ENCODE results near the gene DDIAS.
"Not testable (repeated sequence)": the region's sequence is repeated elsewhere in the genome, so short reads cannot be mapped to it uniquely, and the experiment has no call there.

The DDIAS gene

GRCh38 chr11:82929121-82929520 lies 27.6 kb downstream of the DDIAS start:
- no peak for DNase-seq

- DNase-seq = no peak
Measured at GRCh38 chr11:82930229-82930628, 28.7 kb downstream of the DDIAS start.

- DNase-seq = no peak
Measured at GRCh38 chr11:82930734-82931133, 29.2 kb downstream of the DDIAS start.

- DNase-seq = no peak
Measured at GRCh38 chr11:82932564-82932963, 31.0 kb downstream of the DDIAS start.

- no peak for DNase-seq
Measured at GRCh38 chr11:82936261-82936660, 34.7 kb downstream of the DDIAS start.

- DNase-seq = no peak
Measured at GRCh38 chr11:82937554-82937953, 36.0 kb downstream of the DDIAS start.

GRCh38 chr11:82939456-82939855 lies 37.9 kb downstream of the DDIAS start:
- DNase-seq = no peak

GRCh38 chr11:82942376-82942775 lies 40.8 kb downstream of the DDIAS start:
- DNase-seq = no peak

GRCh38 chr11:82943430-82943829 lies 41.9 kb downstream of the DDIAS start:
- DNase-seq = not testable (repeated sequence)

- no peak for DNase-seq
Measured at GRCh38 chr11:82944198-82944597, 42.7 kb downstream of the DDIAS start.

- not testable (repeated sequence) for DNase-seq
Measured at GRCh38 chr11:82945041-82945440, 43.5 kb downstream of the DDIAS start.

- no peak for DNase-seq
Measured at GRCh38 chr11:82945682-82946081, 44.1 kb downstream of the DDIAS start.

- DNase-seq = no peak
Measured at GRCh38 chr11:82949352-82949751, 47.8 kb downstream of the DDIAS start.

- not testable (repeated sequence) for DNase-seq
Measured at GRCh38 chr11:82950502-82950901, 49.0 kb downstream of the DDIAS start.

- peak; percentile 78 to 81 for DNase-seq
Measured at GRCh38 chr11:82955736-82956453, 54.4 kb downstream of the DDIAS start.

- DNase-seq = peak; percentile 45 to 77
Measured at GRCh38 chr11:82959987-82960778, 58.6 kb downstream of the DDIAS start.

GRCh38 chr11:82960779-82961143 lies 59.2 kb downstream of the DDIAS start:
- no peak for DNase-seq

GRCh38 chr11:82962021-82962420 lies 60.5 kb downstream of the DDIAS start:
- not testable (repeated sequence) for DNase-seq

- DNase-seq = no peak
Measured at GRCh38 chr11:82967381-82967780, 65.8 kb downstream of the DDIAS start.

- DNase-seq = no peak
Measured at GRCh38 chr11:82969811-82970210, 68.3 kb downstream of the DDIAS start.

- not testable (repeated sequence) for DNase-seq
Measured at GRCh38 chr11:82970507-82971083, 69.1 kb downstream of the DDIAS start.

GRCh38 chr11:82971519-82971946 lies 70.0 kb downstream of the DDIAS start:
- peak; percentile 61 to 66 for DNase-seq

- no peak for DNase-seq
Measured at GRCh38 chr11:82972103-82972502, 70.6 kb downstream of the DDIAS start.

- DNase-seq = no peak
Measured at GRCh38 chr11:82974135-82974534, 72.6 kb downstream of the DDIAS start.
